Liver (tissue), 9 donors: ENCODE data around the gene MAVS. TPM values are rescaled to one million over a fixed set of nuclear protein-coding genes. Genes with fewer than 3 reads are reported as not detected.

Source experiments
- DNase-seq: peaks from one replicate; pipeline ENCODE4 v3.0.0-alpha.2; 2017; ENCODE audit warnings: low spot score
- H3K27ac ChIP-seq, 2 donors: one replicate each; pipeline ENCODE4 v1.7.0; 2013; ENCODE audit warnings: inconsistent platforms in 2 of 2, low read length in 2 of 2, control low read depth in 1 of 2, low read depth in 1 of 2, mild to moderate bottlenecking in 1 of 2
- H3K27me3 ChIP-seq, 4 donors: one replicate each; pipeline versions ENCODE4 v1.6.1 to v1.7.0; 2013; ENCODE audit warnings: low read length in 3 of 4, inconsistent platforms in 1 of 4, mild to moderate bottlenecking in 1 of 4, moderate library complexity in 1 of 4; ENCODE audit not compliant: control insufficient read depth in 4 of 4, insufficient read depth in 4 of 4
- H3K36me3 ChIP-seq, 4 donors: one replicate each; pipeline versions ENCODE4 v1.6.1 to v1.7.0; 2013; ENCODE audit warnings: low read length in 3 of 4, mild to moderate bottlenecking in 3 of 4, low read depth in 1 of 4, moderate library complexity in 1 of 4; ENCODE audit not compliant: control insufficient read depth in 4 of 4, insufficient read depth in 3 of 4
- H3K4me1 ChIP-seq, 4 donors: one replicate each; pipeline versions ENCODE4 v1.6.1 to v1.7.0; 2013; ENCODE audit warnings: low read length in 3 of 4, mild to moderate bottlenecking in 3 of 4, moderate library complexity in 1 of 4; ENCODE audit not compliant: control insufficient read depth in 4 of 4, insufficient read depth in 4 of 4
- H3K4me3 ChIP-seq, 3 donors: one replicate each; pipeline versions ENCODE4 v1.6.1 to v1.7.0; 2013; ENCODE audit warnings: low read length in 3 of 3, control low read depth in 1 of 3, low read depth in 1 of 3, mild to moderate bottlenecking in 1 of 3
- H3K9ac ChIP-seq, 2 donors: one replicate each; pipeline ENCODE4 v1.7.0; 2013; ENCODE audit warnings: low read length in 2 of 2, mild to moderate bottlenecking in 2 of 2, moderate library complexity in 2 of 2, control low read depth in 1 of 2, low read depth in 1 of 2
- H3K9me3 ChIP-seq, 4 donors: one replicate each; pipeline versions ENCODE4 v1.6.1 to v1.7.0; 2013; ENCODE audit warnings: low read length in 3 of 4; ENCODE audit not compliant: control insufficient read depth in 4 of 4
- EGR1 ChIP-seq, 2 donors: IDR thresholded peaks; 2 replicates each; pipeline ENCODE4 v1.6.1; 2016 to 2018; ENCODE audit warnings: antibody characterized with exemption in 2 of 2, low read depth in 2 of 2
- FOXA2 ChIP-seq: IDR thresholded peaks from 2 replicates; pipeline ENCODE4 v1.6.1; 2016; ENCODE audit warnings: antibody characterized with exemption
- GABPA ChIP-seq, 2 donors: IDR thresholded peaks in 1 of 2; conservative IDR thresholded peaks in 1 of 2; 2 replicates each; pipeline ENCODE4 v1.6.1; 2016; ENCODE audit warnings: antibody characterized with exemption in 2 of 2, mild to moderate bottlenecking in 1 of 2, moderate library complexity in 1 of 2
- HNF4G ChIP-seq: IDR thresholded peaks from 2 replicates; pipeline ENCODE4 v1.6.1; 2016; ENCODE audit warnings: antibody characterized with exemption
- JUND ChIP-seq, 2 donors: IDR thresholded peaks; 2 replicates each; pipeline ENCODE4 v1.6.1; 2016; ENCODE audit warnings: antibody characterized with exemption in 2 of 2
- NR2F2 ChIP-seq: IDR thresholded peaks from 2 replicates; pipeline ENCODE4 v1.6.1; 2016; ENCODE audit warnings: antibody characterized with exemption
- RAD21 ChIP-seq, 2 donors: IDR thresholded peaks; 2 replicates each; pipeline ENCODE4 v1.6.1; 2016; ENCODE audit warnings: antibody characterized with exemption in 2 of 2, mild to moderate bottlenecking in 2 of 2
- RXRA ChIP-seq, 2 donors: IDR thresholded peaks; 2 replicates each; pipeline ENCODE4 v1.6.1; 2017 to 2018; ENCODE audit warnings: antibody characterized with exemption in 2 of 2, mild to moderate bottlenecking in 1 of 2
- SP1 ChIP-seq: IDR thresholded peaks from 2 replicates; pipeline ENCODE4 v1.6.1; 2018; ENCODE audit warnings: antibody characterized with exemption, mild to moderate bottlenecking
- TAF1 ChIP-seq: conservative IDR thresholded peaks from 2 replicates; pipeline ENCODE4 v1.6.1; 2016; ENCODE audit warnings: antibody characterized with exemption, mild to moderate bottlenecking
- YY1 ChIP-seq: IDR thresholded peaks from 2 replicates; pipeline ENCODE4 v1.6.1; 2016; ENCODE audit warnings: antibody characterized with exemption, mild to moderate bottlenecking
- ZBTB33 ChIP-seq: IDR thresholded peaks from 2 replicates; pipeline ENCODE4 v1.6.1; 2016; ENCODE audit warnings: antibody characterized with exemption
- WGBS: extraction: QIAGEN DNeasy Blood & Tissue Kit; methylation state at CpG from one replicate; pipeline ENCODE4 v1.1.7; 2013; 5-methylcytosine and 5-hydroxymethylcytosine counted together
- polyA plus RNA-seq, 2 donors: library from polyadenylated mRNA; stranded (reverse) in 1 of 2; unstranded in 1 of 2; fragments of 200-250 nt in 1 of 2; fragments of >200 nt in 1 of 2; fragmentation: Nextera tagmentation in 1 of 2; extraction: Ambion mirVana in 1 of 2; gene quantifications; one replicate each; pipeline versions ENCODE4 v1.2.1 to v1.2.3, GENCODE V29; 2013 to 2015
- total RNA-seq, 2 donors: library from RNA; depleted of rRNA; stranded (reverse); fragments of >200 nt; gene quantifications; one replicate each; pipeline ENCODE4 v1.2.3, GENCODE V29; 2014
- TF ChIP-seq, protein P1 (sequence below): IDR thresholded peaks from 2 replicates; pipeline ENCODE4 v1.6.1; 2016; ENCODE audit warnings: antibody characterized with exemption, mild to moderate bottlenecking
- TF ChIP-seq, protein P2 (sequence below): IDR thresholded peaks from 2 replicates; pipeline ENCODE4 v1.6.1; 2016; ENCODE audit warnings: antibody characterized with exemption
- TF ChIP-seq, protein P3 (sequence below): IDR thresholded peaks from 2 replicates; pipeline ENCODE4 v1.6.1; 2016; ENCODE audit warnings: antibody characterized with exemption
- TF ChIP-seq, protein P4 (sequence below): fragments of 150-350 bp; IDR thresholded peaks from 2 replicates; pipeline ENCODE4 v1.5.1; 2017; ENCODE audit warnings: improper control_type of control experiment, low read depth, low read length; ENCODE audit not compliant: missing input control
- donor health status: healthy.
- donor health status: healthy.
- donor health status: healthy.
- donor health status: healthy.
- donor health status: healthy.

MAVS gene
- total and polyA plus RNA-seq, 4 donors, result 4.7 to 20.9 (median 11.9) TPM

DNA sequence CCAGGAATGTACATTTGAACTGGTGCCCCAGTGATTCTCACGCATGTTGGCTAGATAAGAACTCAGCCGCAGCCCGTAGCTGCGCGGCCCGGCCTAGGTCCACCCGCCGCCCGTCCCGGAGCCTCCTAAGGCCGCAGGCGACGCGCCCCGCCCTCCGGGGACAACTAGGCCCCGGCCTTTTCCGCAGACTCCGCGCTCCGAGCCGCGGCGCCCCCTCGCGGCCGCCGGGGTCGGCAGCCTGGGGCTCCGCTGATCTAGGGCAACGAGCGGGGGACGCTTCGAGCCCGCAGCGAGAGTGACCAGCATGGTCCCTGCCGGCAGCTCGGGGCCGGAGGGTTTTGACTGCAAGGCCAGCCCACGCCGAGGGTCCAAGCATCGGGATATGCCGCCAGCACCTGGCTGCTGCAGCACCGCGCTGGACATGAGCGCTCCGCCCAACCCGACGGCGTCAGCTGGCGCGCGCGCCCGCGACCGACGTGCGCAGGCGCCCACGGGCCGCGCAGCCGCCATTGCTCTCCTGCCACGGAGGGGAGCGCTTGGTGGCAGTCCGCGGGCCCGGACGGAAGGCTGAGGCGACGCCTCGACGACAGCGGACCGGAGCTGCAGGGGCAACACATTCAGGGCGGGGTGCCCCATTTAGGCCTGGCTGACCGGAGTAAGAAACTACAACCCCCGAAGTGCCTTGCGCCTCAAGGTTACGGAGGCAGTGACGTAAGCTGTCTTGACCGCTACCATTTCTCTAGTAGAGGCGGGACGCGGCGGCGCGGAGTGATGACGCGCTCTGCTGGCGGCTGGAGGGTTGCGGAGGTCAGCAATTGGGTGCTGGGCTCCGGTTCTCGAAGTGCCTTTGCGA lies 26.4 kb upstream of the MAVS start, which contains the start of gene AP5S1:
Gene AP5S1 (plus strand): TSS at position 500 of the 853 bp plus-strand sequence. CDS start 1,571 bp downstream, outside the sequence.
- Histone ChIP-seq H3K4me3 (peak within 1 kb of the TSS; percentile 82 to 90 (median 84)), H3K27me3 (no peaks in the 10 kb centered on the region), H3K9me3 (no peaks in the 10 kb centered on the region), H3K9ac (peak within 1 kb of the TSS; percentile 66 to 99), H3K27ac (peak within 1 kb of the TSS; percentile 96 to 99), H3K4me1 (peaks cover 0 to 21% (median 13%) of the 10 kb centered on the region in 4 donors), H3K36me3 (peaks cover 3 to 28% (median 15%) of the 10 kb centered on the region in 4 donors)
- DNase-seq, result peak; percentile 98
- under 1% methylated on average over 96 of the region's 96 CpGs for WGBS
- TF ChIP-seq, protein P1, sequence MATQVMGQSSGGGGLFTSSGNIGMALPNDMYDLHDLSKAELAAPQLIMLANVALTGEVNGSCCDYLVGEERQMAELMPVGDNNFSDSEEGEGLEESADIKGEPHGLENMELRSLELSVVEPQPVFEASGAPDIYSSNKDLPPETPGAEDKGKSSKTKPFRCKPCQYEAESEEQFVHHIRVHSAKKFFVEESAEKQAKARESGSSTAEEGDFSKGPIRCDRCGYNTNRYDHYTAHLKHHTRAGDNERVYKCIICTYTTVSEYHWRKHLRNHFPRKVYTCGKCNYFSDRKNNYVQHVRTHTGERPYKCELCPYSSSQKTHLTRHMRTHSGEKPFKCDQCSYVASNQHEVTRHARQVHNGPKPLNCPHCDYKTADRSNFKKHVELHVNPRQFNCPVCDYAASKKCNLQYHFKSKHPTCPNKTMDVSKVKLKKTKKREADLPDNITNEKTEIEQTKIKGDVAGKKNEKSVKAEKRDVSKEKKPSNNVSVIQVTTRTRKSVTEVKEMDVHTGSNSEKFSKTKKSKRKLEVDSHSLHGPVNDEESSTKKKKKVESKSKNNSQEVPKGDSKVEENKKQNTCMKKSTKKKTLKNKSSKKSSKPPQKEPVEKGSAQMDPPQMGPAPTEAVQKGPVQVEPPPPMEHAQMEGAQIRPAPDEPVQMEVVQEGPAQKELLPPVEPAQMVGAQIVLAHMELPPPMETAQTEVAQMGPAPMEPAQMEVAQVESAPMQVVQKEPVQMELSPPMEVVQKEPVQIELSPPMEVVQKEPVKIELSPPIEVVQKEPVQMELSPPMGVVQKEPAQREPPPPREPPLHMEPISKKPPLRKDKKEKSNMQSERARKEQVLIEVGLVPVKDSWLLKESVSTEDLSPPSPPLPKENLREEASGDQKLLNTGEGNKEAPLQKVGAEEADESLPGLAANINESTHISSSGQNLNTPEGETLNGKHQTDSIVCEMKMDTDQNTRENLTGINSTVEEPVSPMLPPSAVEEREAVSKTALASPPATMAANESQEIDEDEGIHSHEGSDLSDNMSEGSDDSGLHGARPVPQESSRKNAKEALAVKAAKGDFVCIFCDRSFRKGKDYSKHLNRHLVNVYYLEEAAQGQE, result peak; percentile 33
- peak; percentile 93 for TF ChIP-seq ZBTB33
- TF ChIP-seq RXRA (IDR thresholded peaks at IDR 0.05), result peak; percentile 79 to 87
- TF ChIP-seq GABPA (IDR thresholded peaks at IDR 0.05 in 1 of 2, conservative IDR thresholded peaks at IDR 0.05 in 1 of 2), result peak in 1 of 2 donors; percentile 33
- no peak for TF ChIP-seq FOXA2
- peak; percentile 90 for TF ChIP-seq NR2F2
- TF ChIP-seq, protein P2, sequence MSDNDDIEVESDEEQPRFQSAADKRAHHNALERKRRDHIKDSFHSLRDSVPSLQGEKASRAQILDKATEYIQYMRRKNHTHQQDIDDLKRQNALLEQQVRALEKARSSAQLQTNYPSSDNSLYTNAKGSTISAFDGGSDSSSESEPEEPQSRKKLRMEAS, result no peak
- TF ChIP-seq RAD21 (IDR thresholded peaks at IDR 0.05), result peak; percentile 75 to 81
- TF ChIP-seq, protein P3, sequence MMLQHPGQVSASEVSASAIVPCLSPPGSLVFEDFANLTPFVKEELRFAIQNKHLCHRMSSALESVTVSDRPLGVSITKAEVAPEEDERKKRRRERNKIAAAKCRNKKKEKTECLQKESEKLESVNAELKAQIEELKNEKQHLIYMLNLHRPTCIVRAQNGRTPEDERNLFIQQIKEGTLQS, result peak; percentile 61
- TF ChIP-seq EGR1 (IDR thresholded peaks at IDR 0.05; ENCODE audit: low read depth in 2 of 2), result no peak
- TF ChIP-seq HNF4G, result no peak
- TF ChIP-seq YY1, result peak; percentile 97
- TF ChIP-seq JUND (IDR thresholded peaks at IDR 0.05), result peak; percentile 74 to 75
- TF ChIP-seq SP1, result peak; percentile 63
- TF ChIP-seq, protein P4, sequence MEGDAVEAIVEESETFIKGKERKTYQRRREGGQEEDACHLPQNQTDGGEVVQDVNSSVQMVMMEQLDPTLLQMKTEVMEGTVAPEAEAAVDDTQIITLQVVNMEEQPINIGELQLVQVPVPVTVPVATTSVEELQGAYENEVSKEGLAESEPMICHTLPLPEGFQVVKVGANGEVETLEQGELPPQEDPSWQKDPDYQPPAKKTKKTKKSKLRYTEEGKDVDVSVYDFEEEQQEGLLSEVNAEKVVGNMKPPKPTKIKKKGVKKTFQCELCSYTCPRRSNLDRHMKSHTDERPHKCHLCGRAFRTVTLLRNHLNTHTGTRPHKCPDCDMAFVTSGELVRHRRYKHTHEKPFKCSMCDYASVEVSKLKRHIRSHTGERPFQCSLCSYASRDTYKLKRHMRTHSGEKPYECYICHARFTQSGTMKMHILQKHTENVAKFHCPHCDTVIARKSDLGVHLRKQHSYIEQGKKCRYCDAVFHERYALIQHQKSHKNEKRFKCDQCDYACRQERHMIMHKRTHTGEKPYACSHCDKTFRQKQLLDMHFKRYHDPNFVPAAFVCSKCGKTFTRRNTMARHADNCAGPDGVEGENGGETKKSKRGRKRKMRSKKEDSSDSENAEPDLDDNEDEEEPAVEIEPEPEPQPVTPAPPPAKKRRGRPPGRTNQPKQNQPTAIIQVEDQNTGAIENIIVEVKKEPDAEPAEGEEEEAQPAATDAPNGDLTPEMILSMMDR, result peak; percentile 93
- no peak for TF ChIP-seq TAF1
